Activated naive CD8-positive, alpha-beta T cell treated with anti-CD3 and anti-CD28 coated beads for 36 hours (primary cell): ENCODE results near the gene CA9. TPM values are rescaled to one million over a fixed set of nuclear protein-coding genes. Genes with fewer than 3 reads are reported as not detected.
A peak's percentile ranks its signal among the peaks of the same experiment; 100 is the strongest.
"Not testable (repeated sequence)": the region's sequence is repeated elsewhere in the genome, so short reads cannot be mapped to it uniquely, and the experiment has no call there.

Source experiments
- DNase-seq: peaks from one replicate; pipeline ENCODE4 v3.0.0; 2021
- H3K27ac Mint-ChIP-seq: one replicate; pipeline ENCODE4 v1.8.0; 2022; ENCODE audit warnings: mild to moderate bottlenecking, moderate library complexity, mixed read lengths
- H3K27me3 Mint-ChIP-seq: one replicate; pipeline ENCODE4 v1.8.0; 2022; ENCODE audit warnings: mild to moderate bottlenecking, mixed read lengths
- H3K36me3 Mint-ChIP-seq: one replicate; pipeline ENCODE4 v1.8.0; 2021; ENCODE audit warnings: mild to moderate bottlenecking, mixed read lengths
- H3K4me1 Mint-ChIP-seq: one replicate; pipeline ENCODE4 v1.8.0; 2021; ENCODE audit warnings: mixed read lengths
- H3K4me3 Mint-ChIP-seq: one replicate; pipeline ENCODE4 v1.8.0; 2022; ENCODE audit warnings: mild to moderate bottlenecking, moderate library complexity, mixed read lengths
- H3K9me3 Mint-ChIP-seq: one replicate; pipeline ENCODE4 v1.8.0; 2022; ENCODE audit warnings: mixed read lengths
- total RNA-seq, 2 experiments: library from RNA; stranded (reverse); gene quantifications; one replicate each; pipeline ENCODE4 v1.2.3, GENCODE V29; 2021

Gene CA9
- 1 to 10 TPM; 1.5 to 2.7 TPM for total RNA-seq

DNA sequence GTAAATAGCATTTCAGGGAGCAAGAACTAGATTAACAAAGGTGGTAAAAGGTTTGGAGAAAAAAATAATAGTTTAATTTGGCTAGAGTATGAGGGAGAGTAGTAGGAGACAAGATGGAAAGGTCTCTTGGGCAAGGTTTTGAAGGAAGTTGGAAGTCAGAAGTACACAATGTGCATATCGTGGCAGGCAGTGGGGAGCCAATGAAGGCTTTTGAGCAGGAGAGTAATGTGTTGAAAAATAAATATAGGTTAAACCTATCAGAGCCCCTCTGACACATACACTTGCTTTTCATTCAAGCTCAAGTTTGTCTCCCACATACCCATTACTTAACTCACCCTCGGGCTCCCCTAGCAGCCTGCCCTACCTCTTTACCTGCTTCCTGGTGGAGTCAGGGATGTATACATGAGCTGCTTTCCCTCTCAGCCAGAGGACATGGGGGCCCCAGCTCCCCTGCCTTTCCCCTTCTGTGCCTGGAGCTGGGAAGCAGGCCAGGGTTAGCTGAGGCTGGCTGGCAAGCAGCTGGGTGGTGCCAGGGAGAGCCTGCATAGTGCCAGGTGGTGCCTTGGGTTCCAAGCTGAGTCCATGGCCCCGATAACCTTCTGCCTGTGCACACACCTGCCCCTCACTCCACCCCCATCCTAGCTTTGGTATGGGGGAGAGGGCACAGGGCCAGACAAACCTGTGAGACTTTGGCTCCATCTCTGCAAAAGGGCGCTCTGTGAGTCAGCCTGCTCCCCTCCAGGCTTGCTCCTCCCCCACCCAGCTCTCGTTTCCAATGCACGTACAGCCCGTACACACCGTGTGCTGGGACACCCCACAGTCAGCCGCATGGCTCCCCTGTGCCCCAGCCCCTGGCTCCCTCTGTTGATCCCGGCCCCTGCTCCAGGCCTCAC is at the start of gene CA9:
Gene CA9, plus strand, starts transcription at position 797 of the 893 bp plus-strand sequence. Its CDS starts 32 bp downstream, at position 829.
- Mint-ChIP-seq H3K27me3 (peaks cover 9% of the 10 kb centered on the region), H3K9me3 (no peaks in the 10 kb centered on the region), H3K27ac (no peak within 1 kb of the TSS), H3K4me1 (peaks cover 12% of the 10 kb centered on the region), H3K36me3 (no peaks in the 10 kb centered on the region), H3K4me3 (peak within 1 kb of the TSS; percentile 63)
- no peak for DNase-seq

DNA sequence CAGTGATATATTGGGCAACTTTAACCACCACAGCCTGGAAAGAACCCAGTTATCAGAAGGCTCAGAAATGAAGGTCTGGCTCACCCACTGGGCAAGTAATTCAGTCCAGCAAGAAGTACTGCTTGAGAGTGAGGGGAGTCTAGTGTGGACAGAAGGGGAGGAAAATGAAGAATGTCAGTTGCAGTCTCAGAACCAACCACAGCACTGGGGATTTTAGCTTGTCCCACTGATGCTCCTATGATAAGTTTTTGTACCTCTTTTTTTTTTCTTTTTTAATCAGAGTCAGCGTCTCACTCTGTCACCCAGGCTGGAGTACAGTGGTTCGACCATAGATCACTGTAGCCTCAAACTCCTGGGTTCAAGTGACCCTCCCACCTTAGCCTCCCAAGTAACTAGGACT is 46.2 kb upstream of the CA9 start:
- DNase-seq, result no peak
- Mint-ChIP-seq H3K27ac (no peak overlapping the region), H3K4me3 (no peak overlapping the region), H3K36me3 (no peaks in the 10 kb centered on the region), H3K4me1 (peaks cover 10% of the 10 kb centered on the region), H3K27me3 (no peaks in the 10 kb centered on the region), H3K9me3 (no peaks in the 10 kb centered on the region)

DNA sequence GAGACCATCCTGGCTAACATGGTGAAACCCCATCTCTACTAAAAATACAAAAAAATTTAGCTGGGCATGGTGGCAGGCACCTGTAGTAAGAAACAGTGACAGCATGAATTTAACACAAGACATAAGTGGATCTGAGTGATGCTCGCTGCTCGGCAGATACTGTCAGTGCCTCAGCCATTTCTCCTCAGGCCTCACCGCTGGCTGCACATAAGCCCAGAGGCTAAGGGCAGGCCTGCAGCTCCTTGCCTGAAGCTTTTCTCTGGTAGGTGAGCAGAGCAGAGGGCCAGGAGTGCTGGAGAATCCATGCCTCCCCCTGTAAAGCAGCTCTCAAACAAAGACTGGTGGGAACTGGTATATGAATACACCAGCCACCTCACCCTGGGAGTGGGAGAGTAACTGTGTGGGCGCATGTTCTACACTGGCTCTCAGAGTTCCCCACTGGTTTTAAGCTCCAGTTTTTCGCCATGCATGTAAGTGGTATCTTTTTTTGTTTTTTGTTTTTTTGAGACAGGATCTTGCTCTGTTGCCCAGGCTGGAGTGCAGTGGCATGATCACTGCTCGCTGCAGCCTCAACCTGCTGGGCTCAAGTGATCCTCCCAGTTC is 45.2 kb upstream of the CA9 start:
- Mint-ChIP-seq H3K4me3 (no peak overlapping the region), H3K36me3 (no peaks in the 10 kb centered on the region), H3K27ac (no peak overlapping the region), H3K9me3 (no peaks in the 10 kb centered on the region), H3K4me1 (peaks cover 10% of the 10 kb centered on the region), H3K27me3 (no peaks in the 10 kb centered on the region)
- DNase-seq, result no peak

DNA sequence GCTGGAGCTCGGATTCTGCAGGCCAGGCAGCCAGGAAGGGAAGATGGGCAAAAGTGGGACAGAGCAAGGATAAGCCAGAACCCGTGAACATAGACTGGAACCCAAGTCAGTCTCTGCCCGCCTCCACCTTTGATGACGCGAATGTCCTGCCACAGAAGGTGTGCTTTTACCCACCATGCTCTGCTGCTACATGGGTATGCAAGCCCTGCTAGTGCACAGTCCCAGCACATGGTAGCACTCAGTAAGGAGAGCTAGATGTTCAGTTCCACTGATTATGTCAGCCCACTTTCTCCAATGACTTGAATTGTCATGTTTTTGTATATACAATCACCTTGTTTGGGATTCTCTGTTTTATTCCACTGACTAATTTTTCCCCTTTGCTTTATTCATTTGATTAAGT is 44.1 kb upstream of the CA9 start:
- H3K27ac Mint-ChIP-seq, result no peak overlapping the region
- H3K9me3 Mint-ChIP-seq, result no peaks in the 10 kb centered on the region
- H3K4me1 Mint-ChIP-seq, result peaks cover 14% of the 10 kb centered on the region
- H3K27me3 Mint-ChIP-seq, result no peaks in the 10 kb centered on the region
- no peak overlapping the region for H3K4me3 Mint-ChIP-seq
- DNase-seq, result no peak
- no peaks in the 10 kb centered on the region for H3K36me3 Mint-ChIP-seq

DNA sequence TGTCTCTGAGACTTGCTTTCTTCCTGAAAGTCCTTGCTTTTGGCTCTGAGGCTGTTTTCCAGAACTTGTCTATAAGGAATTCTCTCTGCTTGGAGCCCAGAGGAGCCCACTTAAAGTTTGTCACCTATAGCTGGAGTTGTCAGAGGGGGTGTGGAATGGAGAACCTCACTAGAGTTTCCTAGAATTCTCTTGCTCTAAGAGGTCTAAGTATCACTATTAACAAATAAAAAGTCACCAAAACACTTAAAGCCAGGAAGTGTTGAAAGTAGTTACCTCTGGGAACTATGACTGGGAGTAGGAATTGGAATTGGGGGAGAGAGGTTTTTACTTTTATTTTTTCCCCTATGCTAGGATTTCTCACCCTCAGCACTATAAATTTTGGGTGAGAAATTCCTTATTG is 38.0 kb upstream of the CA9 start:
- Mint-ChIP-seq H3K9me3 (peaks cover 8% of the 10 kb centered on the region), H3K36me3 (peaks cover 20% of the 10 kb centered on the region), H3K4me3 (no peak overlapping the region), H3K27me3 (no peaks in the 10 kb centered on the region), H3K27ac (peak overlapping the region; percentile 87), H3K4me1 (peaks cover 55% of the 10 kb centered on the region)
- DNase-seq, result no peak

DNA sequence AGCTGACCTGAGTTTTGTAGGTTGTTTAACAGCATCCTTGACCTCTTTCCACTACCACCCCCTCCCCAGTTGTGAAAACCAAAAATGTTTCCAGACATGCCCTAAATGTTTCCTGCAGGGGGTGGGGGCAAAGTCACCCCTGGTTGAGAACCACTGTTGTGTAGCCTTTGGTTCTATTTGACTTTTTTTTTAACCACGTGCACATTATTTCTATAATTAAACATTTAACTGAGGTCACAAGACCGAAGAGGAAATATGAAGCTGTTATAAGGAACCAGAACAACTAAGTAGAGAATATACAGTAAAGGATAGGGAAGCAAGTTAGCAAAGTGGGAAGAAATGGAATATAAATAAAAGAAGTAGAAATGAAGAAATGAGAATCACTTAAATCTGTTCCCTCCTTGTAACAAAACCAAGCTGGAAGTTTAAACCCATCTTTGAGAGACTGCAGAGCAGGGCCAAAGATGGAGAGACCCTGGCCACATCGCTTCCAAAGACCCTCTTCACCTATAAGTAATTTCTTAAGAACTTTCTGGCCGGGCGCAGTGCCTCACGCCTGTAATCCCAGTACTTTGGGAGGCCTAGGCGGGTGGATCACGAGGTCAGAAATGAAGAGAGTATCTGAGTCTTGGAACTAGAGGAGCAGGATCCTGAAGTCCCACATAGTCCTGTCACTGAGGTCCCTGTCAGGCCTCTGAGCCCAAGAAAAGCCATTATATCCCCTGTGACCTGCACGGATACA is 37.4 kb upstream of the CA9 start:
- Mint-ChIP-seq H3K4me1 (peaks cover 60% of the 10 kb centered on the region), H3K4me3 (no peak overlapping the region), H3K9me3 (peaks cover 8% of the 10 kb centered on the region), H3K27ac (peak overlapping the region; percentile 87), H3K36me3 (peaks cover 25% of the 10 kb centered on the region), H3K27me3 (no peaks in the 10 kb centered on the region)
- no peak for DNase-seq

DNA sequence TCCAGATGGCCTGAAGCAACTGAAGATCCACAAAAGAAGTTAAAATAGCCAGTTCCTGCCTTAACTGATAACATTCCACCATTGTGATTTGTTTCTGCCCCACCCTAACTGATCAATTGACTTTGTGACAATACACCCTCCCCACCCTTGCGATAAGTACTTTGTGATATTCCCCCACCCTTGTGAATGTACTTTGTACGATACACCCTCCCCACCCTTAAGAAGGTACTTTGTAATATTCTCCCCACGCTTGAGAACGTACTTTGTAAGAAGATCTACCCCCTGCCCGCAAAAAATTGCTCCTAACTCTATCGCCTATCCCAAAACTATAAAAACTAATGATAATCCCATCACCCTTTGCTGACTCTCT is 36.9 kb upstream of the CA9 start:
- H3K36me3 Mint-ChIP-seq, result peaks cover 29% of the 10 kb centered on the region
- H3K9me3 Mint-ChIP-seq, DNase-seq, H3K4me3 Mint-ChIP-seq, H3K27me3 Mint-ChIP-seq: not testable (repeated sequence)
- peak overlapping the region; percentile 87 for H3K27ac Mint-ChIP-seq
- peaks cover 64% of the 10 kb centered on the region for H3K4me1 Mint-ChIP-seq

GRCh38 chr9:35637427-35637955 is 36.2 kb upstream of the CA9 start:
- H3K4me3 Mint-ChIP-seq, H3K27me3 Mint-ChIP-seq, DNase-seq, H3K9me3 Mint-ChIP-seq, H3K27ac Mint-ChIP-seq: not testable (repeated sequence)
- Mint-ChIP-seq H3K36me3 (peaks cover 29% of the 10 kb centered on the region), H3K4me1 (peaks cover 64% of the 10 kb centered on the region)

DNA sequence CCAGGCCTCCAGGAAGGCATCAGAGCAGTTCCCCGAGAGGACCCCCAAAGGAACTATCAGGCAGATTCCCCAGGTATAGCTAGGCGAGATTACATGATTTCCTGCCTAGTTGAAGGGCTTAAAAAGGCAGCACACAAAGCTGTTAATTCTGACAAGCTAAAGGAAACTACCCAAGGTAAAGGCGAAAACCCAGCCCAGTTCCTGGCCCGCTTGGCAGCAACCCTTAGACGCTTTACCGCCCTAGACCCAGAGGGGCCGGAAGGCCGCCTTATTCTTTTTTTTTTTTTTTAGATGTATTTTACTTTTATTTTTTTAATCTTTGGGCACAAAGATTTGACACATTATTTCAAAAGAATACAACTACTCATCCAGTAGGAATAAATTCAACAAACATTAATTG is 35.0 kb upstream of the CA9 start:
- not testable (repeated sequence) for H3K27me3 Mint-ChIP-seq, H3K9me3 Mint-ChIP-seq, DNase-seq
- Mint-ChIP-seq H3K4me1 (peaks cover 68% of the 10 kb centered on the region), H3K4me3 (peak overlapping the region; percentile 15), H3K27ac (peak overlapping the region; percentile 90), H3K36me3 (peaks cover 32% of the 10 kb centered on the region)

GRCh38 chr9:35639225-35639624 is 34.5 kb upstream of the CA9 start:
- peaks cover 67% of the 10 kb centered on the region for H3K4me1 Mint-ChIP-seq

DNA sequence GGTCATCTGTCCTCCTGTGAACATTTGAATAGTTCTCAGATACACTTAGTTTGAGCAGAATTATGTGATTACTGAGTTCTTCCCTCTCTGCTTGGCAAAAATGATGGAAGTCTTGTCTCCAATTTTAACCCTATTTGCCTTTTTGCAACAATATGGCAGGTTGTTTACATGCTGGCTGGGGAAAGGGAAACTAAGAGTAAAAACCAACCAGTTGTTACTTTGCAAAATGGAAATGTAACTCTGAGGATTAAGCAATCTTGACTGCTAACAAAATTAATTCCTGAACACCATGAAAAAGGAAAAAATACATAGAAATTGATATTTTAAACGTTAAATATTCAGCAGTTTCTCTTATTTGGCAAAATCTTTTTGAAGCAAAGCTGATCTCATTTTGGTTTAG is 34.1 kb upstream of the CA9 start:
- H3K4me3 Mint-ChIP-seq, result peak overlapping the region; percentile 54
- H3K36me3 Mint-ChIP-seq, result peaks cover 35% of the 10 kb centered on the region
- H3K27ac Mint-ChIP-seq, result peak overlapping the region; percentile 90
- DNase-seq, result no peak
- peaks cover 66% of the 10 kb centered on the region for H3K4me1 Mint-ChIP-seq
- H3K27me3 Mint-ChIP-seq, result no peaks in the 10 kb centered on the region
- H3K9me3 Mint-ChIP-seq, result peaks cover 8% of the 10 kb centered on the region

More at GRCh38 chr9:35639225-35639624, 34.5 kb upstream of the CA9 start:
- not testable (repeated sequence) for H3K27me3 Mint-ChIP-seq, H3K9me3 Mint-ChIP-seq, DNase-seq
- peak overlapping the region; percentile 54 for H3K4me3 Mint-ChIP-seq
- H3K27ac Mint-ChIP-seq, result peak overlapping the region; percentile 90
- H3K36me3 Mint-ChIP-seq, result peaks cover 32% of the 10 kb centered on the region

DNA sequence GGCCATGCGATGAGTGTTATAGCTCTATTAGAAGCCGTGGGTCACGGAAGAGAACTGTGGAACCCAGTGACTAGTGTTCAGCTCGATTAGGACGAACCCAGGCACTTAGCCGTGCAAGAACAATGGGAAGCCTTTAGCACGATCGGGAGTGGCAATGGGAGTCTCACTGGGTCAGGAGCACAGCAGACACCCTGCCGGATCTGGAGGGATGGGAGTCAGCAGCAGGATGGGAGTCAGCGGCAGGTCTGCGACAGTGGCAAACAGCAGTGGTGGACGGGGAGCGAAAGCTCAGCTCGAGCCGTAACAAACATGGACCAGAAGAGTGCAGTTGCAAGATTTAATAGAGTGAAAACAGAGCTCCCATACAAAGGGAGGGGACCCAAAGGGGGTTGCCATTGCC is 33.3 kb upstream of the CA9 start:
- H3K4me3 Mint-ChIP-seq, H3K27me3 Mint-ChIP-seq, DNase-seq, H3K9me3 Mint-ChIP-seq: not testable (repeated sequence)
- Mint-ChIP-seq H3K36me3 (peaks cover 36% of the 10 kb centered on the region), H3K27ac (peak overlapping the region; percentile 51), H3K4me1 (peaks cover 60% of the 10 kb centered on the region)

- not testable (repeated sequence) for H3K4me3 Mint-ChIP-seq, H3K27me3 Mint-ChIP-seq
- H3K27ac Mint-ChIP-seq, result peak overlapping the region; percentile 62
Observed at GRCh38 chr9:35641478-35641877, 32.2 kb upstream of the CA9 start.

DNA sequence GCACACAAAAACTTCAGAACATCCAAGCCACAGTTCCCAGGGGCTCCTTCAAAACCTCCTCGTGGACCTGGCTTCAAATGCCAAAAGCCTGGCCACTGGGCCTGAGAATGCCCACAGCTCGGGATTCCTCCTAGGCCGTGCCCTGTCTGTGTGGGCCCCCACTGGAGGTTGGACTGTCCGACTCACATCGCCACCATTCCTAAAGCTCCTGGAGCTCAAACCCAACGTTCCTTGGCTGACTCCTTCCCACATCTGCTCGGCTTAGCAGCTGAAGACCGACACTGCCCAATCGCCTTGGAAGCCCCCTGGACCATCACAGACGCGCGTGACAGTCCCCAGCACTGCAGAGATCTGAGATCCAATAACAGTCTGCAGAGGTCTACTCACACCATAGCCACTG is 30.7 kb upstream of the CA9 start:
- peaks cover 5% of the 10 kb centered on the region for H3K9me3 Mint-ChIP-seq

More at GRCh38 chr9:35641478-35641877, 32.2 kb upstream of the CA9 start:
- Mint-ChIP-seq H3K36me3 (peaks cover 37% of the 10 kb centered on the region), H3K4me1 (peaks cover 52% of the 10 kb centered on the region)
- H3K9me3 Mint-ChIP-seq, DNase-seq: not testable (repeated sequence)

DNA sequence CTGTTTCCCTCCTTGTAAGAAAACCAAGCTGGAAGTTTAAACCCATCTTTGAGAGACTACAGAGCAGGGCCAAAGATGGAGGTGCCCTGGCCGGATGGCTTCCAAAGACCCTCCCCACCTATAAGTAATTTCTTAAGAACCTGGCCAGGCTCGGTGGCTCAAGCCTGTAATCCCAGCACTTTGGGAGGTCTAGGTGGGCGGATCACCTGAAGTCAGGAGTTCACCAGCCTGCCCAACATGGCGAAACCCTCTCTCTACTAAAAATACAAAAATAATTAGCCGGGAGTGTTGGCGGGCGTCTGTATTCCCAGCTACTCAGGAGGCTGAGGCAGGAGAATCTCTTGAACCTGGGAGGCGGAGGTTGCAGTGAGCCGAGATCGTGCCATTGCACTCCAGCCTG is 28.0 kb upstream of the CA9 start:
- DNase-seq, H3K9me3 Mint-ChIP-seq, H3K27me3 Mint-ChIP-seq: not testable (repeated sequence)
- Mint-ChIP-seq H3K4me3 (peak overlapping the region; percentile 88), H3K27ac (peak overlapping the region; percentile 91), H3K36me3 (peaks cover 30% of the 10 kb centered on the region), H3K4me1 (peaks cover 43% of the 10 kb centered on the region)

More for the DNA sequence above, 30.7 kb upstream of the CA9 start:
- H3K27me3 Mint-ChIP-seq, result no peaks in the 10 kb centered on the region
- peaks cover 47% of the 10 kb centered on the region for H3K4me1 Mint-ChIP-seq
- peaks cover 32% of the 10 kb centered on the region for H3K36me3 Mint-ChIP-seq
- H3K4me3 Mint-ChIP-seq, result no peak overlapping the region
- DNase-seq, result no peak
- H3K27ac Mint-ChIP-seq, result no peak overlapping the region
